A549 (cell line): Measurements from ENCODE around the gene GBP4. TPM values are rescaled to one million over a fixed set of nuclear protein-coding genes. Genes with fewer than 3 reads are reported as not detected.

ENCODE experiments used
- ATAC-seq, 2 experiments: fragments of 200-7000 bp in 1 of 2; fragments of >200 bp in 1 of 2; cut with Nextera tagmentation in 1 of 2; cut with Tn5 transposase in 1 of 2; 3 replicates each; pipeline versions ENCODE4 v1.8.0 to v1.9.1; 2018 to 2020; ENCODE audit warnings: mild to moderate bottlenecking in 1 of 2, moderate library complexity in 1 of 2
- CTCF ChIA-PET: fragments of 300-600 bp; sonication (Branson Sonifier 250); formaldehyde crosslinking; extraction: SDS; loops from one replicate; lab custom pipeline; 2021; ENCODE audit warnings: antibody characterized with exemption, inconsistent platforms; lab: Yijun Ruan, JAX
- POLR2A ChIA-PET: fragments of 350-600 bp; formaldehyde crosslinking; extraction: SDS; loops from one replicate; lab custom pipeline; 2021; ENCODE audit warnings: antibody characterized with exemption, inconsistent platforms; lab: Yijun Ruan, JAX
- DNase-seq, 2 experiments: peaks; one replicate each; pipeline versions ENCODE4 v3.0.0 to v3.0.0-alpha.2; 2011 to 2016; ENCODE audit warnings: low read depth in 1 of 2, low spot score in 1 of 2
- FAIRE-seq: peaks from 2 replicates; lab custom pipeline; 2011; peaks lifted over from hg19 to GRCh38; lab: Jason Lieb, UNC
- H3K27ac ChIP-seq, 2 experiments: fragments of >200 bp; sonication (Bioruptor Twin); formaldehyde crosslinking; 3 replicates each; pipeline ENCODE4 v1.5.1; 2016 to 2017
- H3K4me1 ChIP-seq: fragments of >200 bp; sonication (Bioruptor Twin); formaldehyde crosslinking; 3 replicates; pipeline ENCODE4 v1.6.1; 2016
- H3K4me2 ChIP-seq: fragments of >200 bp; sonication (Bioruptor Twin); formaldehyde crosslinking; 3 replicates; pipeline ENCODE4 v1.6.1; 2016
- H3K4me3 ChIP-seq: fragments of >200 bp; sonication (Bioruptor Twin); formaldehyde crosslinking; 3 replicates; pipeline ENCODE4 v1.5.1; 2016
- H3K9me3 ChIP-seq: fragments of >200 bp; sonication (Bioruptor Twin); formaldehyde crosslinking; 3 replicates; pipeline ENCODE4 v1.6.1; 2016
- CBX2 ChIP-seq: fragments of 200-600 bp; sonication (generic); IDR thresholded peaks from 2 replicates; pipeline ENCODE4 v1.6.1; 2016; ENCODE audit warnings: low read depth, mild to moderate bottlenecking, borderline replicate concordance
- CEBPB ChIP-seq, 2 experiments: fragments of >200 bp in 1 of 2; sonication (Bioruptor Twin) in 1 of 2; formaldehyde crosslinking in 1 of 2; IDR thresholded peaks; 2 replicates each; pipeline ENCODE4 v1.6.1; 2012 to 2016
- CTCF ChIP-seq: fragments of >200 bp; sonication (Bioruptor Twin); formaldehyde crosslinking; IDR thresholded peaks from 3 replicates; pipeline ENCODE4 v1.5.1; 2016
- EHMT2 ChIP-seq: fragments of 200-600 bp; sonication (generic); IDR thresholded peaks from 2 replicates; pipeline ENCODE4 v1.6.1; 2016; ENCODE audit warnings: antibody characterized with exemption, low read depth, mild to moderate bottlenecking, moderate library complexity
- ESRRA ChIP-seq: fragments of 150-350 bp; IDR thresholded peaks from 2 replicates; pipeline ENCODE4 v1.6.1; 2014; ENCODE audit warnings: mild to moderate bottlenecking, low read length, borderline replicate concordance
- FOSL2 ChIP-seq, 2 experiments: fragments of 450-650 bp in 1 of 2; fragments of >200 bp in 1 of 2; sonication (Bioruptor Twin) in 1 of 2; formaldehyde crosslinking; IDR thresholded peaks; 2 replicates each; pipeline versions ENCODE4 v1.5.0 to v1.6.1; 2016 to 2020; ENCODE audit warnings: mild to moderate bottlenecking in 1 of 2, moderate library complexity in 1 of 2
- HOXB5 ChIP-seq: fragments of 250-450 bp; sonication (Bioruptor Pico); IDR thresholded peaks from 2 replicates; pipeline ENCODE4 v1.5.0; 2020; ENCODE audit warnings: mild to moderate bottlenecking, moderate library complexity
- JUN ChIP-seq, 2 experiments: fragments of >200 bp; sonication (Bioruptor Twin); formaldehyde crosslinking; IDR thresholded peaks; 2 replicates in 1 of 2; 3 replicates in 1 of 2; pipeline ENCODE4 v1.6.1; 2016 to 2017
- JUNB ChIP-seq: fragments of >200 bp; sonication (Bioruptor Twin); formaldehyde crosslinking; IDR thresholded peaks from 2 replicates; pipeline ENCODE4 v1.6.1; 2016
- KDM5A ChIP-seq: fragments of 200-600 bp; sonication (generic); IDR thresholded peaks from 2 replicates; pipeline ENCODE4 v1.6.1; 2016; ENCODE audit warnings: antibody characterized with exemption, mild to moderate bottlenecking
- MYC ChIP-seq: IDR thresholded peaks from 2 replicates; pipeline ENCODE4 v1.6.1; 2012; ENCODE audit warnings: mild to moderate bottlenecking, inconsistent platforms, low read length, improper control_type of control experiment, borderline replicate concordance
- NFE2L2 ChIP-seq: fragments of 150-350 bp; conservative IDR thresholded peaks from 2 replicates; pipeline ENCODE4 v1.6.1; 2014; ENCODE audit warnings: low read length
- RAD21 ChIP-seq, 2 experiments: fragments of >200 bp in 1 of 2; sonication (Bioruptor Twin) in 1 of 2; formaldehyde crosslinking in 1 of 2; IDR thresholded peaks in 1 of 2; conservative IDR thresholded peaks in 1 of 2; 2 replicates in 1 of 2; 3 replicates in 1 of 2; pipeline ENCODE4 v1.6.1; 2012 to 2018; ENCODE audit warnings: inconsistent platforms in 1 of 2
- SREBF2 ChIP-seq: fragments of 450-650 bp; IDR thresholded peaks from 2 replicates; pipeline ENCODE4 v1.6.1; 2014; ENCODE audit warnings: mild to moderate bottlenecking, moderate library complexity
- TP53 ChIP-seq: fragments of 250-450 bp; sonication (Bioruptor Pico); IDR thresholded peaks from 2 replicates; pipeline ENCODE4 v1.5.0; 2021; ENCODE audit warnings: mild to moderate bottlenecking, moderate library complexity
- ZFP36 ChIP-seq: fragments of 450-650 bp; IDR thresholded peaks from 2 replicates; pipeline ENCODE4 v1.6.1; 2014; ENCODE audit warnings: borderline replicate concordance; ENCODE audit not compliant: partially characterized antibody
- ZNF302 ChIP-seq: fragments of 250-450 bp; sonication (Bioruptor Pico); IDR thresholded peaks from 2 replicates; pipeline ENCODE4 v1.9.0; 2021; ENCODE audit warnings: inconsistent platforms, mild to moderate bottlenecking, moderate library complexity
- WGBS: methylation state at CpG from one replicate; pipeline ENCODE4 v1.1.6; 2017; ENCODE audit errors: missing lambda C conversion rate; 5-methylcytosine and 5-hydroxymethylcytosine counted together
- polyA plus RNA-seq, 4 experiments: library from polyadenylated mRNA; depleted of rRNA in 3 of 4; stranded (reverse); fragments of >200 nt; fragmentation: RNase III in 1 of 4; extraction: RNeasy Plus Mini Kit Qiagen cat#74134 plus additional on column Dnase treatment in 1 of 4; gene quantifications; 2 replicates in 3 of 4; 3 replicates in 1 of 4; pipeline ENCODE4 v1.2.3, GENCODE V29; 2011 to 2017
- TF ChIP-seq, protein P1 (sequence below): fragments of 250-450 bp; sonication (Bioruptor Pico); IDR thresholded peaks from 2 replicates; pipeline ENCODE4 v1.5.0; 2021; ENCODE audit warnings: mild to moderate bottlenecking, moderate library complexity, borderline replicate concordance
- TF ChIP-seq, protein P2 (sequence below): fragments of 450-650 bp; IDR thresholded peaks from 2 replicates; pipeline ENCODE4 v1.6.1; 2014; ENCODE audit warnings: antibody characterized with exemption

Gene GBP4
- polyA plus RNA-seq, 2 of the 4 experiments (the other 2 are of a cell fraction), result not detected

DNA sequence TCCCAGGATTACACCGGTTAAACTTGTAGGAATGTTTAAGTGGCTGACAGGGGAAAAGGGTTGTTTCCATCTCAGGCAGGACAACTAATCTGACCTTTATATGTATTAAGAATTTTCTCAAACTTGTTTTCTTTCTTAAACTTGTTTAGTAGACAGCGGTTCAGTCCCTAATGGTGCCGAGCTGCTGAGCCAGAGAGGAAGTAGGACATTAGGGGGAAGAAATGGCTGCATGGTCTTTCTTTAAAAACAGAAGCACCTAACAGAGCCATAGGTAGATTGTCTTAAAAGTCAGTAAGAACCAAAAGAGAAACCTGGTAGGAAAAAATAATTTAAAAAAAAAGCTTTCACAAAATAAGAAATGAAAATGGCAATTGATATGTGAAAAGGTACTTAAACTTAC is 3.3 kb downstream of the GBP4 start (continued):
- TF ChIP-seq, protein P1, sequence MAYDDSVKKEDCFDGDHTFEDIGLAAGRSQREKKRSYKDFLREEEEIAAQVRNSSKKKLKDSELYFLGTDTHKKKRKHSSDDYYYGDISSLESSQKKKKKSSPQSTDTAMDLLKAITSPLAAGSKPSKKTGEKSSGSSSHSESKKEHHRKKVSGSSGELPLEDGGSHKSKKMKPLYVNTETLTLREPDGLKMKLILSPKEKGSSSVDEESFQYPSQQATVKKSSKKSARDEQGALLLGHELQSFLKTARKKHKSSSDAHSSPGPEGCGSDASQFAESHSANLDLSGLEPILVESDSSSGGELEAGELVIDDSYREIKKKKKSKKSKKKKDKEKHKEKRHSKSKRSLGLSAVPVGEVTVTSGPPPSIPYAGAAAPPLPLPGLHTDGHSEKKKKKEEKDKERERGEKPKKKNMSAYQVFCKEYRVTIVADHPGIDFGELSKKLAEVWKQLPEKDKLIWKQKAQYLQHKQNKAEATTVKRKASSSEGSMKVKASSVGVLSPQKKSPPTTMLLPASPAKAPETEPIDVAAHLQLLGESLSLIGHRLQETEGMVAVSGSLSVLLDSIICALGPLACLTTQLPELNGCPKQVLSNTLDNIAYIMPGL (CRISPR knock-in tag), result no peak
- TF ChIP-seq, all 56 proteins: peak for 0

DNA sequence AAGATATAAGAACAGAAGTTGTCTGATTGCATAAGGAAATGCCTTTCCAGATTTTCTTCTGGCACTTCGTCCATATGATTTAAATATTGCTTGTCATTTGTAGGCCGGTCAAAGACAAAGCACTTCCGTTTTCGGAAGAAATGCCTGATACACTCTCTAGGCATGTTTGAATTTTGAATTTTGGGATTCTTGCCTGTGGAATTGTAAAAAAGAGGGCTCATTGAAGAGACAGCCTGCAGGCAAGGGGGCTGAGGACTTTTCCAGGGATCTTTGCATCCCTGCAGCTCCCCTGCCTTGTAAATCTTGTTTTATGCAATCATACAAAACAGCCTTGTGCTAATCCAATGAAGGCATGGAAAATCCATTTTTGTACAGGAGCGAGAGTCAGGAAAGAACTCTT is 7.4 kb downstream of the GBP4 start:
- no peak for FAIRE-seq

GRCh38 chr1:89190017-89190416 is 8.7 kb downstream of the GBP4 start:
- H3K4me1 ChIP-seq, result no peaks in the 10 kb centered on the region
- no peak for FAIRE-seq
- no peak for TF ChIP-seq JUN (IDR thresholded peaks at IDR 0.05)
- no peak for TF ChIP-seq CTCF
- TF ChIP-seq HOXB5, result no peak
- no peak for TF ChIP-seq TP53 (CRISPR knock-in tag)
- no peak for TF ChIP-seq KDM5A
- TF ChIP-seq MYC, result no peak
- TF ChIP-seq NFE2L2, result no peak
- no peak for TF ChIP-seq FOSL2 (IDR thresholded peaks at IDR 0.05)
- no peak for TF ChIP-seq FOSL2 (CRISPR knock-in tag; IDR thresholded peaks at IDR 0.05)
- no peak for TF ChIP-seq EHMT2
- TF ChIP-seq SREBF2, result no peak
- TF ChIP-seq RAD21 (conservative IDR thresholded peaks at IDR 0.05 in 1 of 2, IDR thresholded peaks at IDR 0.05 in 1 of 2), result no peak
- no peak for TF ChIP-seq ESRRA
- no peak for TF ChIP-seq ZFP36
- ChIA-PET CTCF (interaction anchor here (0.6 kb wide), 1 partner anchor 53 kb away, joined by 4 read pairs; no protein-coding TSS in a partner anchor), POLR2A (no interaction called here)
- H3K9me3 ChIP-seq, result no peaks in the 10 kb centered on the region
- WGBS, result 44% methylated on average over 3 of the region's 4 CpGs
- no peak overlapping the region for H3K27ac ChIP-seq
- no peak overlapping the region for H3K4me2 ChIP-seq
- no peak for ATAC-seq
- H3K4me3 ChIP-seq, result no peak overlapping the region
- DNase-seq, result no peak

More for the DNA sequence above, 7.4 kb downstream of the GBP4 start:
- ATAC-seq, result no peak
- CTCF ChIA-PET, result no interaction called here
- no peak overlapping the region for H3K27ac ChIP-seq
- 60% methylated on average over 5 of the region's 5 CpGs for WGBS
- H3K9me3 ChIP-seq, result no peaks in the 10 kb centered on the region
- POLR2A ChIA-PET, result no interaction called here
- no peak for DNase-seq
- no peaks in the 10 kb centered on the region for H3K4me1 ChIP-seq
- TF ChIP-seq CBX2, result no peak
- TF ChIP-seq, all 56 proteins: peak for 0
- no peak overlapping the region for H3K4me3 ChIP-seq
- H3K4me2 ChIP-seq, result no peak overlapping the region

DNA sequence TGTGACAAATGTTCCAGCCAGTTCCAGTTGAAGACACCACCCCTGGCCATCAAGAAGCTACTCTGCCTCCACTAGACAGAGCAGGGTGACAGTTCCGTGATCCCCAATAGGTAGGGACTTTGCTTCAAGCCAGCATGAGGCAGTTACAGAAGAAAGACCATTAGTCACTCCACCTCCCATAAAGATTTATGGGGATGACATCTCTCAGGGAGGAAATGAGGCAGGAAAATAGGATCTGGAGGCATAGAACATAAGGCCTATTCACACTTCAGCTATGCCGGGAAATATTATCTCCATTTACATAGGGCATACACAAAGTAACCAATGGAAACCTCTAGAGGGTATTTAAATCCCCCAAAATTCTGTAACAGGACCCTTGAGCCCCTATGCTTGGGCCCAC is 19.4 kb downstream of the GBP4 start:
- TF ChIP-seq HOXB5 (no peak), ZNF302 (no peak), CEBPB (IDR thresholded peaks at IDR 0.05) (no peak), JUNB (no peak), ESRRA (no peak)
- TF ChIP-seq, protein P2, sequence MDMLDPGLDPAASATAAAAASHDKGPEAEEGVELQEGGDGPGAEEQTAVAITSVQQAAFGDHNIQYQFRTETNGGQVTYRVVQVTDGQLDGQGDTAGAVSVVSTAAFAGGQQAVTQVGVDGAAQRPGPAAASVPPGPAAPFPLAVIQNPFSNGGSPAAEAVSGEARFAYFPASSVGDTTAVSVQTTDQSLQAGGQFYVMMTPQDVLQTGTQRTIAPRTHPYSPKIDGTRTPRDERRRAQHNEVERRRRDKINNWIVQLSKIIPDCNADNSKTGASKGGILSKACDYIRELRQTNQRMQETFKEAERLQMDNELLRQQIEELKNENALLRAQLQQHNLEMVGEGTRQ, result no peak
- ATAC-seq (no peak), DNase-seq (no peak), FAIRE-seq (no peak)
- H3K9me3 ChIP-seq, result no peaks in the 10 kb centered on the region
- no peak overlapping the region for H3K4me2 ChIP-seq
- CTCF ChIA-PET, result no interaction called here
- no peaks in the 10 kb centered on the region for H3K4me1 ChIP-seq
- no peak overlapping the region for H3K27ac ChIP-seq
- POLR2A ChIA-PET, result no interaction called here
- 26% methylated on average over 2 of the region's 2 CpGs for WGBS
- H3K4me3 ChIP-seq, result no peak overlapping the region
